ENCODE data around the gene PLCB2.

GRCh38 chr15:40293006-40293405 lies 14.7 kb downstream of the PLCB2 start:
- no peak for TF ChIP-seq CTCF (IDR thresholded peaks at IDR 0.05; ENCODE audit: insufficient read depth, low read length)
- no peak for TF ChIP-seq SPI1 (IDR thresholded peaks at IDR 0.05; ENCODE audit: borderline replicate concordance, low read depth)
